K562 (cell line): ENCODE results near the gene CDC37. TPM values are rescaled to one million over a fixed set of nuclear protein-coding genes. Genes with fewer than 3 reads are reported as not detected.

Experiments
- ATF7 ChIP-seq: fragments of 450-650 bp; IDR thresholded peaks from 2 replicates; pipeline ENCODE4 v1.7.1; 2014; ENCODE audit warnings: mild to moderate bottlenecking, moderate library complexity
- BHLHE40 ChIP-seq: IDR thresholded peaks from 2 replicates; pipeline ENCODE4 v1.6.1; 2011; ENCODE audit warnings: low read length, improper control_type of control experiment
- CBFA2T2 ChIP-seq: fragments of 450-650 bp; conservative IDR thresholded peaks from 2 replicates; pipeline ENCODE4 v1.6.1; 2017; ENCODE audit warnings: mild to moderate bottlenecking
- DDX20 ChIP-seq: fragments of 450-650 bp; IDR thresholded peaks from 2 replicates; pipeline ENCODE4 v1.6.1; 2016; ENCODE audit warnings: missing genetic modification characterization, low read depth, mild to moderate bottlenecking, missing compliant biosample characterization, moderate library complexity
- FOXA1 ChIP-seq: fragments of 450-650 bp; IDR thresholded peaks from 2 replicates; pipeline ENCODE4 v1.6.1; 2016; ENCODE audit warnings: mild to moderate bottlenecking, borderline replicate concordance
- KAT2B ChIP-seq: IDR thresholded peaks from one replicate; pipeline ENCODE4 v1.6.1; 2012; ENCODE audit warnings: low read depth, mild to moderate bottlenecking, control low read depth, inconsistent platforms, low read length, moderate library complexity
- KDM2B ChIP-seq: fragments of 250-450 bp; sonication (Bioruptor Pico); IDR thresholded peaks from 2 replicates; pipeline ENCODE4 v1.8.0; 2021; ENCODE audit warnings: mild to moderate bottlenecking, moderate library complexity
- MED1 ChIP-seq: sonication (generic); formaldehyde crosslinking; IDR thresholded peaks from 2 replicates; pipeline ENCODE4 v1.8.1; 2023; ENCODE audit warnings: missing genetic modification reagents, borderline replicate concordance
- NCOA2 ChIP-seq, 2 experiments: fragments of 450-650 bp; IDR thresholded peaks; 2 replicates each; pipeline ENCODE4 v1.6.1; 2018; ENCODE audit warnings: mild to moderate bottlenecking in 2 of 2, moderate library complexity in 1 of 2; ENCODE audit not compliant: partially characterized antibody in 2 of 2
- NR2C2 ChIP-seq, 2 experiments: fragments of 200-800 bp in 1 of 2; sonication (Bioruptor generic) in 1 of 2; sonication (generic) in 1 of 2; formaldehyde crosslinking in 1 of 2; IDR thresholded peaks; 2 replicates each; pipeline versions ENCODE4 v1.6.1 to v1.8.0; 2016 to 2022; ENCODE audit warnings: mild to moderate bottlenecking in 1 of 2, missing compliant biosample characterization in 1 of 2, missing genetic modification characterization in 1 of 2, missing genetic modification reagents in 1 of 2
- PHF21A ChIP-seq: fragments of 450-650 bp; IDR thresholded peaks from 2 replicates; pipeline ENCODE4 v1.6.1; 2017; ENCODE audit warnings: low read depth, borderline replicate concordance
- PPARD ChIP-seq: fragments of 250-450 bp; sonication (Bioruptor Pico); IDR thresholded peaks from 2 replicates; pipeline ENCODE4 v1.8.0; 2022; ENCODE audit warnings: inconsistent platforms, mild to moderate bottlenecking, moderate library complexity
- RNF219 ChIP-seq: fragments of 250-450 bp; sonication (Bioruptor Pico); IDR thresholded peaks from 2 replicates; pipeline ENCODE4 v1.5.0; 2022; ENCODE audit warnings: mild to moderate bottlenecking
- TEAD2 ChIP-seq: fragments of 450-650 bp; IDR thresholded peaks from 2 replicates; pipeline ENCODE4 v1.6.1; 2016; ENCODE audit warnings: missing genetic modification characterization, control low read depth, missing compliant biosample characterization
- TFE3 ChIP-seq: fragments of 450-650 bp; formaldehyde crosslinking; IDR thresholded peaks from 2 replicates; pipeline ENCODE4 v1.4.0; 2020; ENCODE audit warnings: mild to moderate bottlenecking, mixed read lengths
- XRCC5 ChIP-seq: fragments of 200-400 bp; formaldehyde crosslinking; IDR thresholded peaks from 2 replicates; pipeline ENCODE4 v1.6.1; 2017; ENCODE audit warnings: low read depth, mild to moderate bottlenecking, low read length
- ZBTB1 ChIP-seq: sonication (generic); formaldehyde crosslinking; IDR thresholded peaks from 2 replicates; pipeline ENCODE4 v1.8.1; 2023; ENCODE audit warnings: missing genetic modification reagents, low read depth, mild to moderate bottlenecking, borderline replicate concordance
- ZBTB7A ChIP-seq: IDR thresholded peaks from 2 replicates; pipeline ENCODE4 v1.6.1; 2011; ENCODE audit warnings: low read depth, mild to moderate bottlenecking, low read length, moderate library complexity, borderline replicate concordance; ENCODE audit not compliant: control insufficient read depth
- ZNF717 ChIP-seq: fragments of 250-450 bp; sonication (Bioruptor Pico); IDR thresholded peaks from 2 replicates; pipeline ENCODE4 v1.5.0; 2021
- polyA plus RNA-seq, 8 experiments: library from polyadenylated mRNA; depleted of rRNA in 4 of 8; stranded (reverse) in 5 of 8; unstranded in 3 of 8; fragments of >200 nt; fragmentation: Nextera tagmentation in 2 of 8; fragmentation: Illumina TruSeq in 1 of 8; extraction: Ambion mirVana in 2 of 8; extraction: Trizol in 1 of 8; gene quantifications; 2 replicates each; pipeline versions ENCODE4 v1.2.1 to v1.2.3, GENCODE V29; 2011 to 2014; ENCODE audit warnings: inconsistent platforms in 1 of 8, missing spikeins in 1 of 8
- total RNA-seq, 7 experiments: library from RNA; depleted of rRNA in 6 of 7; stranded (reverse); fragments of >200 nt in 6 of 7; fragmentation: Illumina TruSeq in 2 of 7; extraction: Trizol in 2 of 7; gene quantifications; 2 replicates each; pipeline versions ENCODE4 v1.2.1 to v1.2.3, GENCODE V29; 2011 to 2021; ENCODE audit warnings: low replicate concordance in 1 of 7
- TF ChIP-seq, protein P1 (sequence below): fragments of 450-650 bp; formaldehyde crosslinking; IDR thresholded peaks from 2 replicates; pipeline ENCODE4 v1.4.0; 2022; ENCODE audit warnings: missing genetic modification characterization
- TF ChIP-seq, protein P2 (sequence below): sonication (generic); formaldehyde crosslinking; IDR thresholded peaks from 2 replicates; pipeline ENCODE4 v1.8.1; 2022; ENCODE audit warnings: missing genetic modification reagents

The CDC37 gene
- total and polyA plus RNA-seq, 9 of the 15 experiments (the other 6 are each of a cell fraction or from before 2014, with no cell fraction given): 6.6 to 538 (median 227) TPM

GRCh38 chr19:10416380-10417257, 13.3 kb upstream of the CDC37 start (continued):
- TF ChIP-seq, protein P1, sequence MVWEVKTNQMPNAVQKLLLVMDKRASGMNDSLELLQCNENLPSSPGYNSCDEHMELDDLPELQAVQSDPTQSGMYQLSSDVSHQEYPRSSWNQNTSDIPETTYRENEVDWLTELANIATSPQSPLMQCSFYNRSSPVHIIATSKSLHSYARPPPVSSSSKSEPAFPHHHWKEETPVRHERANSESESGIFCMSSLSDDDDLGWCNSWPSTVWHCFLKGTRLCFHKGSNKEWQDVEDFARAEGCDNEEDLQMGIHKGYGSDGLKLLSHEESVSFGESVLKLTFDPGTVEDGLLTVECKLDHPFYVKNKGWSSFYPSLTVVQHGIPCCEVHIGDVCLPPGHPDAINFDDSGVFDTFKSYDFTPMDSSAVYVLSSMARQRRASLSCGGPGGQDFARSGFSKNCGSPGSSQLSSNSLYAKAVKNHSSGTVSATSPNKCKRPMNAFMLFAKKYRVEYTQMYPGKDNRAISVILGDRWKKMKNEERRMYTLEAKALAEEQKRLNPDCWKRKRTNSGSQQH: 0 out of 2 replicates have a peak, but pooled peaks have one; percentile 22
- TF ChIP-seq ZNF717 (CRISPR knock-in tag): peak; percentile 75
- no peak for TF ChIP-seq RNF219 (CRISPR knock-in tag)
- TF ChIP-seq MED1: no peak
- TF ChIP-seq DDX20: no peak
- 0 out of 2 replicates have a peak, but pooled peaks have one; percentile 54 for TF ChIP-seq KDM2B
- peak; percentile 2; the same call in 1 of the 2 replicates for TF ChIP-seq BHLHE40
- 0 out of 2 replicates have a peak, but pooled peaks have one; percentile 60 for TF ChIP-seq NR2C2 (CRISPR knock-in tag; IDR thresholded peaks at IDR 0.05)
- peak; percentile 46; the same call in 1 of the 2 replicates for TF ChIP-seq NR2C2 (tag; IDR thresholded peaks at IDR 0.05)
- no peak for TF ChIP-seq TEAD2 (tag)
- peak; percentile 77; the same call in 1 of the 2 replicates for TF ChIP-seq ZBTB1
- peak; percentile 100 for TF ChIP-seq ZBTB7A
- TF ChIP-seq FOXA1: no peak
- TF ChIP-seq, protein P2, sequence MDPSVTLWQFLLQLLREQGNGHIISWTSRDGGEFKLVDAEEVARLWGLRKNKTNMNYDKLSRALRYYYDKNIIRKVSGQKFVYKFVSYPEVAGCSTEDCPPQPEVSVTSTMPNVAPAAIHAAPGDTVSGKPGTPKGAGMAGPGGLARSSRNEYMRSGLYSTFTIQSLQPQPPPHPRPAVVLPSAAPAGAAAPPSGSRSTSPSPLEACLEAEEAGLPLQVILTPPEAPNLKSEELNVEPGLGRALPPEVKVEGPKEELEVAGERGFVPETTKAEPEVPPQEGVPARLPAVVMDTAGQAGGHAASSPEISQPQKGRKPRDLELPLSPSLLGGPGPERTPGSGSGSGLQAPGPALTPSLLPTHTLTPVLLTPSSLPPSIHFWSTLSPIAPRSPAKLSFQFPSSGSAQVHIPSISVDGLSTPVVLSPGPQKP (CRISPR knock-in tag): no peak
- peak; percentile 45 for TF ChIP-seq KAT2B
- 0 out of 2 replicates have a peak, but pooled peaks have one; percentile 6 for TF ChIP-seq PHF21A
- TF ChIP-seq NCOA2 (IDR thresholded peaks at IDR 0.05; ENCODE audit: partially characterized antibody in 2 of 2): no peak
- no peak for TF ChIP-seq TFE3
- no peak for TF ChIP-seq PPARD
- peak; percentile 96; the same call in 1 of the 2 replicates for TF ChIP-seq XRCC5
- TF ChIP-seq CBFA2T2: no peak
- TF ChIP-seq ATF7: peak; percentile 99
